OCI-LY1 (cell line): ENCODE measurements around the gene NKD1.

Experiments
- H2AFZ ChIP-seq: fragments of 200-600 bp; sonication (generic), shearing (Covaris generic); 2 replicates; pipeline ENCODE4 v1.6.0; 2014; ENCODE audit warnings: antibody characterized with exemption, mild to moderate bottlenecking, low read length
- H3F3A ChIP-seq: fragments of 200-600 bp; sonication (generic), shearing (Covaris generic); 2 replicates; pipeline ENCODE4 v1.6.0; 2014; ENCODE audit warnings: mild to moderate bottlenecking, antibody characterized with exemption, low read length, moderate library complexity; ENCODE audit not compliant: insufficient read depth
- H3K27ac ChIP-seq: fragments of 200-600 bp; sonication (generic); 2 replicates; pipeline ENCODE4 v1.5.1; 2014; ENCODE audit warnings: low read length, mixed run types, mild to moderate bottlenecking, low read depth; ENCODE audit not compliant: poor library complexity, severe bottlenecking
- H3K27me3 ChIP-seq: fragments of 200-600 bp; sonication (generic); 2 replicates; pipeline ENCODE4 v1.6.0; 2014; ENCODE audit warnings: antibody characterized with exemption, mild to moderate bottlenecking, low read length, moderate library complexity; ENCODE audit not compliant: insufficient read depth
- H3K36me3 ChIP-seq: fragments of 200-600 bp; sonication (generic); 2 replicates; pipeline ENCODE4 v1.6.1; 2014; ENCODE audit warnings: mild to moderate bottlenecking, antibody characterized with exemption, low read length, moderate library complexity, mixed read lengths; ENCODE audit not compliant: insufficient read depth
- H3K4me1 ChIP-seq: fragments of 200-600 bp; sonication (generic); 2 replicates; pipeline ENCODE4 v1.5.1; 2014; ENCODE audit warnings: mild to moderate bottlenecking, low read length, moderate library complexity; ENCODE audit not compliant: insufficient read depth, severe bottlenecking
- H3K4me2 ChIP-seq: fragments of 200-600 bp; sonication (generic), shearing (Covaris generic); 2 replicates; pipeline ENCODE4 v1.6.1; 2014; ENCODE audit warnings: low read length
- H3K4me3 ChIP-seq: fragments of 200-600 bp; sonication (generic); 2 replicates; pipeline ENCODE4 v1.5.1; 2014; ENCODE audit warnings: low read length, low read depth, mild to moderate bottlenecking, mixed read lengths; ENCODE audit not compliant: poor library complexity, severe bottlenecking
- H3K79me2 ChIP-seq: fragments of 200-600 bp; shearing (Covaris generic); 2 replicates; pipeline ENCODE4 v1.6.1; 2016; ENCODE audit warnings: mixed run types, low read length, mixed read lengths; ENCODE audit not compliant: insufficient read depth
- H3K9ac ChIP-seq: fragments of 200-600 bp; sonication (generic), shearing (Covaris generic); 2 replicates; pipeline ENCODE4 v1.6.1; 2014; ENCODE audit warnings: mild to moderate bottlenecking, low read length, mixed read lengths
- H3K9me2 ChIP-seq: fragments of 200-600 bp; sonication (generic), shearing (Covaris generic); 2 replicates; pipeline ENCODE4 v1.6.1; 2014; ENCODE audit warnings: low read depth, mild to moderate bottlenecking, low read length, mixed read lengths
- H3K9me3 ChIP-seq: fragments of 200-600 bp; shearing (Covaris generic); 2 replicates; pipeline ENCODE4 v1.6.1; 2014; ENCODE audit warnings: low read length, mixed read lengths
- H4K20me1 ChIP-seq: fragments of 200-600 bp; sonication (generic), shearing (Covaris generic); 2 replicates; pipeline ENCODE4 v1.6.0; 2016; ENCODE audit warnings: mild to moderate bottlenecking, low read length; ENCODE audit not compliant: insufficient read depth
- EZH2 ChIP-seq: fragments of 200-600 bp; sonication (generic), shearing (Covaris generic); IDR thresholded peaks from 2 replicates; pipeline ENCODE4 v1.8.0; 2017; ENCODE audit warnings: borderline replicate concordance, mixed run types, mild to moderate bottlenecking, antibody characterized with exemption, low read length, moderate library complexity, mixed read lengths
- TF ChIP-seq, protein P1 (sequence below): fragments of 200-600 bp; sonication (generic), shearing (Covaris generic); IDR thresholded peaks from 2 replicates; pipeline ENCODE4 v1.5.1; 2017; ENCODE audit warnings: mild to moderate bottlenecking, antibody characterized with exemption, low read length, moderate library complexity, mixed read lengths

The NKD1 gene

DNA sequence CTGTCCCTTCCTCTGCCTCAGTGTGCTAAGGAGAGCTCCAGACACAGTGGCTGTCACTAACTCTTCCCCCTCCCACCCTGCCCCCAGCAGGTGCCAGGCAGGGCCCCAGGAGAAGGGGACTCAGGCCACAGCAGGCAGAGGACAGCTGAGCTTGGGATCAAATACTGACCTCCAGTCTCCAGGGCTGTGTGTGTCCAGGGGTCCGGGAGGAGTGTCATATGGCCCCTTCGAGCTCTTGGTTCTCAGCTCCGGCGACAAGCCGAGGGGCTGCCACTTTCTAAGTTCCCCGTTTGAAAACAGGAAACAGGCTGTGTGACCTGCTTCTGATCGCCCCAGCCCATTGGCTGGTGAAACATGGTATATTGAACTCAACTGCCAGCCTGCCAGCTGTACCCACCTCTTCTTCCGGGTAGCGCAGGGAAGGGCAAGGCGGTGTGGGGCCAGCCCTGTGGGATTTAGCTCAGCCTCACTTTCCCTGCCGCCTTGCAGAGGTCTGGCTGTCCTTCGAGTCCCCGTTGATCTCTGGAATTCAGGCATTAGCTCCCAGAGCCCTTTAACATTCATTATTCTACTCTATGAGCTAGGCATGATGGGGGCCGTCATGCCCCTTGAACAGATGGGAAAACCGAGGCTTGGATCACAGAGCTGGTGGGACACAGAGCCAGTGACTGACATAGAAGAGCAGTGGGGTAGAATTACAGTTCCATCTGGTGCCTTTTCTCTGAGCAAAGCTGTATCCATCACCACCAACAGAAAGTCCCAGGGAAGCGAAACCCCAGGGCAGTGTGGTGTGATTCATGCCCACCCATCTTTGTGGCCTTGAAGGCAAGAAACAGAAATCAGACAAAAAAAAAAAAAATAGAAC lies 133.1 kb downstream of the NKD1 start, which contains the start of gene SNX20:
SNX20 (minus strand) TSS at position 292 of the 865 bp plus-strand sequence. CDS start 3,786 bp downstream, outside the sequence.
- Histone ChIP-seq H3K36me3 (0 out of 2 replicates have a peak, but pooled peaks cover 6% of the 10 kb centered on the region), H3K9me2 (no peaks in the 10 kb centered on the region), H4K20me1 (no peaks in the 10 kb centered on the region), H3K27me3 (no peaks in the 10 kb centered on the region), H3K4me3 (peak within 1 kb of the TSS; percentile 63), H2AFZ (peak within 1 kb of the TSS; percentile 82), H3F3A (no peaks in the 10 kb centered on the region), H3K27ac (peak within 1 kb of the TSS; percentile 24), H3K9me3 (no peaks in the 10 kb centered on the region), H3K79me2 (no peaks in the 10 kb centered on the region), H3K4me1 (peaks cover 48% of the 10 kb centered on the region), H3K9ac (peak within 1 kb of the TSS; percentile 63), H3K4me2 (peak within 1 kb of the TSS; percentile 83)
- TF ChIP-seq EZH2 = no peak
- TF ChIP-seq, protein P1, sequence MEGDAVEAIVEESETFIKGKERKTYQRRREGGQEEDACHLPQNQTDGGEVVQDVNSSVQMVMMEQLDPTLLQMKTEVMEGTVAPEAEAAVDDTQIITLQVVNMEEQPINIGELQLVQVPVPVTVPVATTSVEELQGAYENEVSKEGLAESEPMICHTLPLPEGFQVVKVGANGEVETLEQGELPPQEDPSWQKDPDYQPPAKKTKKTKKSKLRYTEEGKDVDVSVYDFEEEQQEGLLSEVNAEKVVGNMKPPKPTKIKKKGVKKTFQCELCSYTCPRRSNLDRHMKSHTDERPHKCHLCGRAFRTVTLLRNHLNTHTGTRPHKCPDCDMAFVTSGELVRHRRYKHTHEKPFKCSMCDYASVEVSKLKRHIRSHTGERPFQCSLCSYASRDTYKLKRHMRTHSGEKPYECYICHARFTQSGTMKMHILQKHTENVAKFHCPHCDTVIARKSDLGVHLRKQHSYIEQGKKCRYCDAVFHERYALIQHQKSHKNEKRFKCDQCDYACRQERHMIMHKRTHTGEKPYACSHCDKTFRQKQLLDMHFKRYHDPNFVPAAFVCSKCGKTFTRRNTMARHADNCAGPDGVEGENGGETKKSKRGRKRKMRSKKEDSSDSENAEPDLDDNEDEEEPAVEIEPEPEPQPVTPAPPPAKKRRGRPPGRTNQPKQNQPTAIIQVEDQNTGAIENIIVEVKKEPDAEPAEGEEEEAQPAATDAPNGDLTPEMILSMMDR = no peak

DNA sequence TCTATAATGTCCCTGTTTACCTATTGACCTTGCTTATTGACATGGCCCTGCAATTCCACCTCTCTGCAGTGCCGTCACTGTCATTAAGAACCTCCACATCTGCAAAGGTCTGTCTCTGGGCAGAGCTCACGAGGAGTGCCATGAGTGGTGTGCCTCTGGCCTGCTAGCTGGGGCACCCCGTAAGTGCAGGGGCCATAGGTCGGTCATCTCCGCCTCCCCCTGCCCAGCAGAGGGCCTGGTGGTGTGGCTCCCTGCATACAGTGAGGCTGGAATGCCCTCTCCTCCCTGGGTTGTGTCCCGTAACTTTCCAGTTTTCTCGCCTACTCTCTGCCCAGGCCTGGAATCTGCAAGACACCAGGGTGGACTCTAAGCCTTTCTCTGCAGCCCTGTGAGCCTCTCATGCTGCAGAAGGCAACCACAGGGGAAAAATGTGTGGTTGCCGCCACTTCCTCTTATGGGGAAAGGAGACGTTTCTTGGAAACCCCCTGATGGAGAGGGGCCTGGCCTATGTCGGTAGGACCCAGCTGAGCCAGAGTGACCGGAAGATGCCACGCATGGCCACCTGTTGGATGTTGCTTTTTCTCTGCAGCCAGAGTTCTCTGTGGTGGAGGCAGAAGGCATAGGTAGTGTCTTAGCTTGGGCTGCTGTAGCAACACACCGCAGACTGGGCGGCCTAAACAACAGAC lies 135.6 kb downstream of the NKD1 start:
- Histone ChIP-seq H4K20me1 (no peaks in the 10 kb centered on the region), H3K4me2 (no peak overlapping the region; the same call in 1 of the 2 replicates), H2AFZ (no peak overlapping the region), H3F3A (no peaks in the 10 kb centered on the region), H3K4me3 (no peak overlapping the region), H3K9me3 (no peaks in the 10 kb centered on the region), H3K27ac (peak overlapping the region; percentile 42), H3K9ac (no peak overlapping the region), H3K9me2 (no peaks in the 10 kb centered on the region), H3K36me3 (no peaks in the 10 kb centered on the region), H3K79me2 (no peaks in the 10 kb centered on the region), H3K4me1 (peaks cover 48% of the 10 kb centered on the region), H3K27me3 (no peaks in the 10 kb centered on the region)
- TF ChIP-seq, protein P1 = no peak
- TF ChIP-seq EZH2 = no peak

DNA sequence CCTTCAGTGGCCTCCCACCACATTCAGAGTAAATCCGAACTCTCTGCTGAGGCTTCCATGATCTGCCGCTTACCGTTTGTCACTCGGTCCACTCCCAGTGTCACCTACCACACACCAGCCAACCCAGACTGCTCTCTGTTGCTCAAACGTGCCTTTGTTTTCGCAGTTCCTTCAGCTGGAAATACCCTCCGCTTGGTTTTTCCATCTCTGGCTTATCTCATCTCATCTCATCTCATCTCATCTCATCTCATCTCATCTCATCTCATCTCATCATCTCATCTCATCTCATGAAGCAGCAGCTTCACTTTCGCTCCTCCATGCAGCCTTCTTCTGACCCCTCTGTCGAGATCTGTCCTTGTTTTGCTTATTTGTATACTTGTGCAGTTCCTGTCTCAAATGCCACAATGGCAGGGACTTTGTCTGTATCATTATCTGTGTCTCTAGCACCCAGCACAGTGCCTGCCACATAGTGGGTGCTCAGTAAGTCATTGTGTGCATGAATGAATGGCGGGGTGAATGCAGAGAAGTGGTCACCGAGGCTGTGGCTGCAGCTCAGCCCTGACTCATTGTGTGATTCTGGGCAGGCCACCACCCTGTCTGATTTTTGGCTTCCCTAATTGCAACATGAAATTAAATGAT lies 136.7 kb downstream of the NKD1 start:
- no peak overlapping the region; the same call in 1 of the 2 replicates for H3K4me2 ChIP-seq
- no peaks in the 10 kb centered on the region for H3K27me3 ChIP-seq
- H3F3A ChIP-seq = no peaks in the 10 kb centered on the region
- peaks cover 46% of the 10 kb centered on the region for H3K4me1 ChIP-seq
- H3K27ac ChIP-seq = peak overlapping the region; percentile 42
- no peaks in the 10 kb centered on the region for H3K79me2 ChIP-seq
- no peaks in the 10 kb centered on the region for H3K36me3 ChIP-seq
- H3K9ac ChIP-seq = no peak overlapping the region
- no peaks in the 10 kb centered on the region for H3K9me2 ChIP-seq
- TF ChIP-seq, protein P1 = no peak
- no peak for TF ChIP-seq EZH2
- no peak overlapping the region for H2AFZ ChIP-seq
- H4K20me1 ChIP-seq = no peaks in the 10 kb centered on the region
- no peak overlapping the region for H3K4me3 ChIP-seq
- H3K9me3 ChIP-seq = no peaks in the 10 kb centered on the region
